Activated CD8-positive, alpha-beta T cell treated with anti-CD3 and anti-CD28 coated beads for 36 hours (primary cell): Measurements from ENCODE around the gene ATP1A1. TPM values are rescaled to one million over a fixed set of nuclear protein-coding genes. Genes with fewer than 3 reads are reported as not detected.
A peak's percentile ranks its signal among the peaks of the same experiment; 100 is the strongest.

Source experiments
- ATAC-seq: fragments of 200-7000 bp; cut with Tn5 transposase; one replicate; pipeline ENCODE4 v1.10.0; 2021; ENCODE audit warnings: mild to moderate bottlenecking, moderate library complexity
- CTCF ChIA-PET: fragments of 350-600 bp; sonication (Branson Sonifier 250); formaldehyde crosslinking; loops from one replicate; lab custom pipeline; 2021; ENCODE audit warnings: antibody characterized with exemption; lab: Charles Lee
- POLR2A ChIA-PET: fragments of 350-600 bp; sonication (Branson Sonifier 250); formaldehyde crosslinking; loops from one replicate; lab custom pipeline; 2021; ENCODE audit warnings: antibody characterized with exemption; lab: Charles Lee
- DNase-seq: peaks from one replicate; pipeline ENCODE4 v3.0.0-alpha.2; 2020
- H3K27ac Mint-ChIP-seq: one replicate; pipeline ENCODE4 v1.8.0; 2021; ENCODE audit warnings: mild to moderate bottlenecking, mixed read lengths
- H3K27me3 Mint-ChIP-seq: one replicate; pipeline ENCODE4 v1.8.0; 2021; ENCODE audit warnings: mixed read lengths
- H3K36me3 Mint-ChIP-seq: one replicate; pipeline ENCODE4 v1.8.0; 2021; ENCODE audit warnings: low read depth, mixed read lengths
- H3K4me1 Mint-ChIP-seq: one replicate; pipeline ENCODE4 v1.8.0; 2021; ENCODE audit warnings: low read depth, mixed read lengths
- H3K4me3 Mint-ChIP-seq: one replicate; pipeline ENCODE4 v1.8.0; 2021; ENCODE audit warnings: mild to moderate bottlenecking, moderate library complexity, mixed read lengths
- H3K9me3 Mint-ChIP-seq: one replicate; pipeline ENCODE4 v1.8.0; 2021; ENCODE audit warnings: mixed read lengths
- intact Hi-C: fragments of 100-400 bp; cut with micrococcal nuclease; formaldehyde crosslinking; loops from one replicate; pipeline ENCODE4 v1.10.0; 2022
- total RNA-seq, 2 experiments: library from RNA; stranded (reverse); gene quantifications; one replicate each; pipeline ENCODE4 v1.2.3, GENCODE V29; 2021
- TF ChIP-seq, protein P1 (sequence below): fragments of 200-600 bp; IDR thresholded peaks from one replicate; pipeline ENCODE4 v1.8.0; 2022; ENCODE audit warnings: antibody characterized with exemption, mild to moderate bottlenecking

Gene ATP1A1
- total RNA-seq, 2 experiments from 2014 or later: 201 to 202 TPM

DNA sequence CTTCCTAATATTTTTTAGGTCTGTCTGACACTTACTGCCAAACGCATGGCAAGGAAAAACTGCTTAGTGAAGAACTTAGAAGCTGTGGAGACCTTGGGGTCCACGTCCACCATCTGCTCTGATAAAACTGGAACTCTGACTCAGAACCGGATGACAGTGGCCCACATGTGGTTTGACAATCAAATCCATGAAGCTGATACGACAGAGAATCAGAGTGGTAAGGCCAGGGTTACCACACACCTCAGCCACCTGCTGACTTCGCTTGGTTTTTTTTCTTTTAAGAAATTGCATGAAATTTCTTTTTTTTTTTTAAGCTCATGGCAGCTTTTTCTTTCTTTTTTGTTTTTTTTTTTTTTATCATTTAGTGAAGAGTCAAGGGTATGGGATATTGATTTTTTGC lies 17.2 kb downstream of the ATP1A1 start:
- POLR2A ChIA-PET: interaction anchor here (0.9 to 1.9 kb wide), 3 partner anchors 13 to 94 kb away, joined by 3 to 6 read pairs (median 3); no protein-coding TSS in a partner anchor
- ATAC-seq (peak; percentile 93), DNase-seq (peak; percentile 82)
- CTCF ChIA-PET: interaction anchor here (1.1 to 1.6 kb wide), 3 partner anchors 9 to 251 kb away, joined by 3 to 13 read pairs (median 6); no protein-coding TSS in a partner anchor
- Mint-ChIP-seq H3K9me3 (no peaks in the 10 kb centered on the region), H3K4me3 (no peak overlapping the region), H3K36me3 (peaks cover 77% of the 10 kb centered on the region), H3K4me1 (peaks cover 55% of the 10 kb centered on the region), H3K27me3 (no peaks in the 10 kb centered on the region), H3K27ac (no peak overlapping the region)
- intact Hi-C loops: no loop called here
- TF ChIP-seq, protein P1, sequence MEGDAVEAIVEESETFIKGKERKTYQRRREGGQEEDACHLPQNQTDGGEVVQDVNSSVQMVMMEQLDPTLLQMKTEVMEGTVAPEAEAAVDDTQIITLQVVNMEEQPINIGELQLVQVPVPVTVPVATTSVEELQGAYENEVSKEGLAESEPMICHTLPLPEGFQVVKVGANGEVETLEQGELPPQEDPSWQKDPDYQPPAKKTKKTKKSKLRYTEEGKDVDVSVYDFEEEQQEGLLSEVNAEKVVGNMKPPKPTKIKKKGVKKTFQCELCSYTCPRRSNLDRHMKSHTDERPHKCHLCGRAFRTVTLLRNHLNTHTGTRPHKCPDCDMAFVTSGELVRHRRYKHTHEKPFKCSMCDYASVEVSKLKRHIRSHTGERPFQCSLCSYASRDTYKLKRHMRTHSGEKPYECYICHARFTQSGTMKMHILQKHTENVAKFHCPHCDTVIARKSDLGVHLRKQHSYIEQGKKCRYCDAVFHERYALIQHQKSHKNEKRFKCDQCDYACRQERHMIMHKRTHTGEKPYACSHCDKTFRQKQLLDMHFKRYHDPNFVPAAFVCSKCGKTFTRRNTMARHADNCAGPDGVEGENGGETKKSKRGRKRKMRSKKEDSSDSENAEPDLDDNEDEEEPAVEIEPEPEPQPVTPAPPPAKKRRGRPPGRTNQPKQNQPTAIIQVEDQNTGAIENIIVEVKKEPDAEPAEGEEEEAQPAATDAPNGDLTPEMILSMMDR: no peak

GRCh38 chr1:116391185-116391584 lies 18.1 kb downstream of the ATP1A1 start:
- Mint-ChIP-seq H3K9me3 (no peaks in the 10 kb centered on the region), H3K4me3 (no peak overlapping the region), H3K36me3 (peaks cover 72% of the 10 kb centered on the region), H3K27ac (peak overlapping the region; percentile 63), H3K27me3 (no peaks in the 10 kb centered on the region), H3K4me1 (peaks cover 52% of the 10 kb centered on the region)
- POLR2A ChIA-PET: interaction anchor here (0.8 to 1.9 kb wide), 2 partner anchors 14 to 15 kb away, joined by 3 to 6 read pairs; no protein-coding TSS in a partner anchor
- no peak for ATAC-seq
- TF ChIP-seq, protein P1: no peak
- no peak for DNase-seq
- CTCF ChIA-PET: interaction anchor here (1.0 to 1.6 kb wide), 5 partner anchors 10 to 252 kb away, joined by 3 to 13 read pairs (median 3); no protein-coding TSS in a partner anchor
- intact Hi-C loops: no loop called here

DNA sequence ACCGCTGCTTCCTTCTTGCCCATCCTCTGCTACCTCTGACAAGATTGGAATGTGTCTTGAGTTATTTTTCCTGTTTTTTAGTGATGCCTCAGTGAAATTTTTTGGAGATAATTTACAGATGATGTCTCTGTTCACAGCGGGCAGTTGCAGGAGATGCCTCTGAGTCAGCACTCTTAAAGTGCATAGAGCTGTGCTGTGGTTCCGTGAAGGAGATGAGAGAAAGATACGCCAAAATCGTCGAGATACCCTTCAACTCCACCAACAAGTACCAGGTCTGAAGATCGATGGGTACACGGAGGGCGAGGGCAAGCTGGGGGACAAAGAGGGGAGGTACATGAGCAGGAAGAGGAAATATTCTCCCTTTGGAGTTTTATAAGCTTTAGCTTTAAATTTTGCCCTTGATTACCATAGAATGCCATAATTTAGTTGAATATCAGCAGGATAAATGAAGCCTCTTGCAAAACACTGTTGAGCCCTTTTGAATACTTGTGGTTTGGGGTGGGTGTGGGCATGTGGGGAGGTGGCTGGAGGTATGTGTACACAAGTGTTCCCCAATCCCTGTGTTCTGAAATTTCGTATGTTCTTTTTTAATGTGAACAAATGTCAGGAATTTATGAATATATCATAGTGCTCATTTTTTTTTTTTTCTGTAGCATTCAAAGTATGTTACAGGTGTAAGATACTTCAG lies 19.8 kb downstream of the ATP1A1 start:
- Mint-ChIP-seq H3K4me1 (peaks cover 41% of the 10 kb centered on the region), H3K4me3 (no peak overlapping the region), H3K27ac (peak overlapping the region; percentile 21), H3K36me3 (peaks cover 74% of the 10 kb centered on the region), H3K27me3 (no peaks in the 10 kb centered on the region), H3K9me3 (no peaks in the 10 kb centered on the region)
- TF ChIP-seq, protein P1: no peak
- ChIA-PET POLR2A (interaction anchor here (1.0 kb wide), 2 partner anchors 9 to 26 kb away, joined by 3 to 4 read pairs; no protein-coding TSS in a partner anchor), CTCF (interaction anchor here (1.7 to 3.2 kb wide), 2 partner anchors 92 to 254 kb away, joined by 4 to 10 read pairs; no protein-coding TSS in a partner anchor)
- ATAC-seq (no peak), DNase-seq (no peak)
- intact Hi-C loops: no loop called here

GRCh38 chr1:116393792-116394191 lies 20.7 kb downstream of the ATP1A1 start:
- H3K36me3 Mint-ChIP-seq: peaks cover 74% of the 10 kb centered on the region
- ChIA-PET CTCF (interaction anchor here (3.2 kb wide), 1 partner anchor 91 kb away, joined by 10 read pairs; no protein-coding TSS in a partner anchor), POLR2A (no interaction called here)
- H3K27me3 Mint-ChIP-seq: no peaks in the 10 kb centered on the region
- H3K4me1 Mint-ChIP-seq: peaks cover 32% of the 10 kb centered on the region
- TF ChIP-seq, protein P1: no peak
- ATAC-seq: no peak
- H3K27ac Mint-ChIP-seq: peak overlapping the region; percentile 11
- H3K4me3 Mint-ChIP-seq: no peak overlapping the region
- no peaks in the 10 kb centered on the region for H3K9me3 Mint-ChIP-seq
- intact Hi-C loops: no loop called here
- DNase-seq: no peak

- TF ChIP-seq, protein P1: no peak
- DNase-seq (no peak), ATAC-seq (no peak)
- Mint-ChIP-seq H3K36me3 (peaks cover 74% of the 10 kb centered on the region), H3K4me3 (no peak overlapping the region), H3K27me3 (no peaks in the 10 kb centered on the region), H3K9me3 (no peaks in the 10 kb centered on the region), H3K27ac (no peak overlapping the region), H3K4me1 (peaks cover 27% of the 10 kb centered on the region)
- POLR2A ChIA-PET: no interaction called here
- CTCF ChIA-PET: interaction anchor here (3.2 kb wide), 1 partner anchor 91 kb away, joined by 10 read pairs; no protein-coding TSS in a partner anchor
- intact Hi-C loops: no loop called here
Observed at GRCh38 chr1:116394270-116394669, 21.2 kb downstream of the ATP1A1 start.
